Adrenal gland (tissue), 12 donors: ENCODE data around the gene LIAS. TPM values are rescaled to one million over a fixed set of nuclear protein-coding genes. Genes with fewer than 3 reads are reported as not detected.

ENCODE experiments used
- DNase-seq, 7 donors: peaks; one replicate each; pipeline ENCODE4 v3.0.0-alpha.2; 2019 to 2020
- H3K27ac ChIP-seq, 5 donors: fragments of 200-600 bp; sonication (generic) in 4 of 5; 1 replicate in 3 of 5; 2 replicates in 2 of 5; pipeline versions ENCODE4 v1.5.1 to v1.8.0; 2016 to 2020; ENCODE audit warnings: mild to moderate bottlenecking in 1 of 5
- H3K27me3 ChIP-seq: fragments of 200-600 bp; 2 replicates; pipeline ENCODE4 v1.8.0; 2021
- H3K36me3 ChIP-seq, 2 donors: fragments of 200-600 bp; replicated peaks in 1 of 2; 1 replicate in 1 of 2; 2 replicates in 1 of 2; pipeline versions ENCODE4 v1.5.1 to v1.8.0; 2018 to 2022
- H3K4me1 ChIP-seq, 2 donors: fragments of 200-600 bp; replicated peaks in 1 of 2; 1 replicate in 1 of 2; 2 replicates in 1 of 2; pipeline versions ENCODE4 v1.5.1 to v1.8.0; 2018 to 2021
- H3K4me3 ChIP-seq, 4 donors: fragments of 200-600 bp; sonication (generic) in 3 of 4; one replicate each; pipeline ENCODE4 v1.5.1; 2016 to 2018
- H3K9me3 ChIP-seq, 3 donors: fragments of 200-600 bp; sonication (generic) in 1 of 3; replicated peaks in 1 of 3; 1 replicate in 2 of 3; 2 replicates in 1 of 3; pipeline versions ENCODE4 v1.5.1 to v1.8.0; 2016 to 2021
- CTCF ChIP-seq, 6 experiments: fragments of 450-650 bp in 4 of 6; fragments of 200-600 bp in 2 of 6; sonication (generic) in 1 of 6; IDR thresholded peaks; 1 replicate in 5 of 6; 2 replicates in 1 of 6; pipeline versions ENCODE4 v1.5.1 to v1.8.0; 2016 to 2021; ENCODE audit warnings: antibody characterized with exemption in 6 of 6, mild to moderate bottlenecking in 2 of 6, moderate library complexity in 1 of 6
- POLR2A ChIP-seq, 2 donors: fragments of 450-650 bp; IDR thresholded peaks; one replicate each; pipeline ENCODE4 v1.6.1; 2017; ENCODE audit warnings: antibody characterized with exemption in 2 of 2, mild to moderate bottlenecking in 2 of 2, moderate library complexity in 1 of 2
- WGBS, 4 donors: extraction: QIAGEN DNeasy Blood & Tissue Kit in 2 of 4; methylation state at CpG; one replicate each; pipeline versions ENCODE4 v1.1.5 to v1.1.7; 2013 to 2017; 5-methylcytosine and 5-hydroxymethylcytosine counted together
- intact Hi-C, 2 donors: fragments of 100-400 bp; cut with DNase I; formaldehyde crosslinking; loops; one replicate each; pipeline versions ENCODE4 v1.14.1 to v1.15.0; 2022 to 2023
- polyA plus RNA-seq, 3 donors: library from polyadenylated mRNA; stranded (reverse); fragments of 200-250 nt in 2 of 3; fragments of 350-450 nt in 1 of 3; fragmentation: Illumina TruSeq in 1 of 3; extraction: RNeasy Lipid Tissue Mini Kit (QIAGEN cat#74804) in 1 of 3; gene quantifications; one replicate each; pipeline ENCODE4 v1.2.3, GENCODE V29; 2013 to 2014
- total RNA-seq, 9 donors: library from RNA; depleted of rRNA in 4 of 9; stranded (reverse); fragments of >200 nt in 4 of 9; fragments of 120-200 nt in 1 of 9; fragmentation: NEBNext Ultra II Directional in 1 of 9; extraction: Animal tissue kit (Norgen Biotek cat#: 25700) in 1 of 9; gene quantifications; one replicate each; pipeline versions ENCODE4 v1.1.0 to v1.2.4, GENCODE V29; 2013 to 2023
- donor health status: healthy with polysubstance abuse.
- donor health status: Bipolar disorder and iron deficiency.
- donor health status: DM: yes; HTN: yes; CAD: no.
- donor health status: DM: no; HTN: no; CAD: no.
- donor health status: DM: no; HTN: no; CAD: no.
- donor health status: DM: yes; HTN: yes; CAD: no.

The LIAS gene
- total and polyA plus RNA-seq, 12 donors = 7.0 to 29.6 (median 18.0) TPM

DNA sequence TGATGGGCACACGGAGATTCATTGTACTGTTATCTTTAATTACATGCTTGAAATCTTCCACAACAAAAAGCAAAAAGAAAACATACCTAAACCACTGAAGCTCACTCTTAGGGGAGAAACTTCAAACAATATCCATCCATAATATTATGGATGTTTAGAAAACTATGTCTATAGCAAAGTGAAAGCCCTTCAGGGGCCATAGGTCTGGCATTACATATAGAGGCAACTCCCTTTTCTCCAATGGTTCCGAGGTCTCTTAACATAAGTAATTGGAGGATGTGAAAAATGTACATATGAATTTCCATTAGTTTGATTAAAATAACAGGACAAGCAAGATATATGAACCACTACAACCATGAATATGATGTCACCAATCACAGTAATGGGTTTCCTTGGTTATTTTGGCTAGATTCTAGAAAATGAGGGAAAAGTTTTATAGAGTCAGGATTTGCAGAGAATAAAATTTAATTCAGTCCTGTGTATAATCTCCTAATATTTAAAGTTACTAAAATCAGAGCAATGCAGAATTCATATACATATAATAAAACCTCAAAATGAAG lies 57.6 kb downstream of the LIAS start:
- no peak overlapping the region for H3K4me3 ChIP-seq
- TF ChIP-seq CTCF (IDR thresholded peaks at IDR 0.05) (no peak), POLR2A (IDR thresholded peaks at IDR 0.05) (no peak)
- 83 to 92% (median 87%) methylated on average over 2 of the region's 2 CpGs for WGBS, 4 donors
- H3K4me1 ChIP-seq = peaks cover 0 to 10% of the 10 kb centered on the region in 2 donors
- H3K36me3 ChIP-seq = peaks cover 0 to 46% of the 10 kb centered on the region in 2 donors
- no peaks in the 10 kb centered on the region for H3K27me3 ChIP-seq
- DNase-seq = no peak
- intact Hi-C loops = no loop called here
- no peaks in the 10 kb centered on the region for H3K9me3 ChIP-seq
- H3K27ac ChIP-seq = no peak overlapping the region

- intact Hi-C loops = no loop called here
- Histone ChIP-seq H3K4me1 (peaks cover 4 to 28% of the 10 kb centered on the region in 2 donors), H3K27me3 (no peaks in the 10 kb centered on the region), H3K9me3 (no peaks in the 10 kb centered on the region), H3K4me3 (no peak overlapping the region), H3K27ac (no peak overlapping the region), H3K36me3 (peaks cover 0 to 32% of the 10 kb centered on the region in 2 donors)
- no peak for DNase-seq
- TF ChIP-seq POLR2A (IDR thresholded peaks at IDR 0.05) (no peak), CTCF (IDR thresholded peaks at IDR 0.05) (no peak)
- 85 to 94% (median 92%) methylated on average over 6 of the region's 6 CpGs for WGBS, 4 donors
These were observed 59.6 kb downstream of the LIAS start for GRCh38 chr4:39518484-39518883.

DNA sequence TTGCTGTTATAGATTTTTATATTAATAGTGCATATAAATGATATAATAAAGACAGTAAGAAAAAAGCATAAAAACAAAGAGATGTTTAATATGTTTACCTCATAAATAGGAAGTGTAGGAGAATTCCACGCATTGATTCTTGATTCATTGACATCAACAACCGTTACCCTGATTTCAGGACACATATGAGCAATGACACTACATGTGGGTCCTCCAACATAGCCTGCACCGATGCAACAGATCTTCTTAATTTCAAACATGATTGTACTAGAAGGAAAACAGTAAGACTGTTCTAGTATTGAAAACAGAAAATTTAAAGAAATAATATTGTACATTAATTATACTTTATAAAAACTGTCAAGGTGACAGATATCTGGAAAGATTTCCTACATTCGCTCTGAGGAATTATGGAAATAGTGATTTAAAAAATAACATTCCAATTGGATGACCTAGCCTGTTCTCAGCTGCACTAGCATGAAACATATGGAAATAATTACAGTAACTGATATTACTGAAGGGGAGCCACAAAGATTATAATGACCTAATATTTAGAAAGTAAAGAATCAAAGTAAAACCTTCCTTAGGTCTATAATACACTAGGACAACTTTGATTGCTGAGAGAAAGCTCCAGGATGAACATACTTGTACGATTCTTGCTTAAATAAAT lies 62.5 kb downstream of the LIAS start:
- no peak for DNase-seq
- Histone ChIP-seq H3K4me3 (no peak overlapping the region), H3K36me3 (peaks cover 0 to 25% of the 10 kb centered on the region in 2 donors), H3K27me3 (no peaks in the 10 kb centered on the region), H3K9me3 (no peaks in the 10 kb centered on the region), H3K27ac (no peak overlapping the region), H3K4me1 (peaks cover 12 to 37% of the 10 kb centered on the region in 2 donors)
- intact Hi-C loops = no loop called here
- TF ChIP-seq POLR2A (IDR thresholded peaks at IDR 0.05) (no peak), CTCF (IDR thresholded peaks at IDR 0.05) (no peak)
- WGBS, 4 donors = 71 to 78% (median 73%) methylated on average over 5 of the region's 5 CpGs

- intact Hi-C loops = no loop called here
These were observed 63.2 kb downstream of the LIAS start for GRCh38 chr4:39522068-39522467.

More at GRCh38 chr4:39522068-39522467, 63.2 kb downstream of the LIAS start:
- no peak overlapping the region for H3K27ac ChIP-seq
- no peak overlapping the region for H3K4me3 ChIP-seq
- H3K9me3 ChIP-seq = no peaks in the 10 kb centered on the region
- TF ChIP-seq POLR2A (IDR thresholded peaks at IDR 0.05) (no peak), CTCF (IDR thresholded peaks at IDR 0.05) (no peak)
- H3K36me3 ChIP-seq = peaks cover 0 to 25% of the 10 kb centered on the region in 2 donors
- peaks cover 12 to 40% of the 10 kb centered on the region in 2 donors for H3K4me1 ChIP-seq
- DNase-seq = no peak
- H3K27me3 ChIP-seq = no peaks in the 10 kb centered on the region
- WGBS, 4 donors = 41 to 70% (median 58%) methylated on average over 2 of the region's 2 CpGs
